Neural progenitor cell (in vitro differentiated cells): ENCODE measurements around the gene KLF16.

ENCODE experiments used
- EZH2phosphoT487 ChIP-seq: fragments of 200-600 bp; sonication (generic); IDR thresholded peaks from 2 replicates; pipeline ENCODE4 v1.6.1; 2017; ENCODE audit warnings: antibody characterized with exemption
- TF ChIP-seq, protein P1 (sequence below): fragments of 200-600 bp; sonication (generic); IDR thresholded peaks from 2 replicates; pipeline ENCODE4 v1.5.1; 2017; ENCODE audit warnings: antibody characterized with exemption, mild to moderate bottlenecking

DNA sequence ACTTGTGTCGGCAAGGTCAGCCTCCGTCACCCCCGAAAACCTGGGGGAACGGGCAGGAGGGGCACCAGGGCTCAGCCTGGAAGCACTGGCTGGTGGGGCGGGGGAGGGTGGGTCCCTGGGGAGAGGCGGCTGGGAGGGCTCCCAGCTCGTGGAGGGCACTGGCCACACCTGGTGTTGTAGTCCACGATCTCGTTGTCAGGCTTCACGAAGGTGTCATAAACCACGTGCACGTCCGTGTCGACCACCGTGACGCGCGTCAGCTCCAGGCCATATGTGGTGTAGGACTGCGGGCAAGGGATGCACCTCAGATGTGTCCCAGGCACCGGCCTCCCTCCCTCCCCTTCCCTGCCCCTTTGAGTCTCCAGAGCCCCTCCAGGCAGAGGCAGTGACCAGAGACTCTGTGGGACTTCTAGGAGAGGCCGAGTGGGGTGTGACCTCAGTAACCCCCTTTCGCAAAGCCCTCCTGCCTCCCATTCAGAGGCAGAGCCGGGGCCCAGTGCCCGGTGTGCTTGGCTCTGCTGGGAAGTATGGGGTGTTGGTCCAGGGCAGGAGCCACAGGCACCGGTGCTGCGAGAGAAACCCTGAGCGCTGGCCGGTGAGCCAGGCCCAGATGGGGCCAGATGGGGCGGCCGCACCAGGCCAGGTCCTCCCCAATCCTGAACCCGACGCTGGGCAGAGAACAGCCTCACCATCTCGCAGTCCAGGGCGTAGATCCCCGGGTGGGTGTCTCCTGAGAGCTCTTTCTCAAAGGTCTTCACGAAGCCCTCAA, 46.7 kb downstream of the KLF16 start:
- TF ChIP-seq EZH2phosphoT487: no peak
- TF ChIP-seq, protein P1, sequence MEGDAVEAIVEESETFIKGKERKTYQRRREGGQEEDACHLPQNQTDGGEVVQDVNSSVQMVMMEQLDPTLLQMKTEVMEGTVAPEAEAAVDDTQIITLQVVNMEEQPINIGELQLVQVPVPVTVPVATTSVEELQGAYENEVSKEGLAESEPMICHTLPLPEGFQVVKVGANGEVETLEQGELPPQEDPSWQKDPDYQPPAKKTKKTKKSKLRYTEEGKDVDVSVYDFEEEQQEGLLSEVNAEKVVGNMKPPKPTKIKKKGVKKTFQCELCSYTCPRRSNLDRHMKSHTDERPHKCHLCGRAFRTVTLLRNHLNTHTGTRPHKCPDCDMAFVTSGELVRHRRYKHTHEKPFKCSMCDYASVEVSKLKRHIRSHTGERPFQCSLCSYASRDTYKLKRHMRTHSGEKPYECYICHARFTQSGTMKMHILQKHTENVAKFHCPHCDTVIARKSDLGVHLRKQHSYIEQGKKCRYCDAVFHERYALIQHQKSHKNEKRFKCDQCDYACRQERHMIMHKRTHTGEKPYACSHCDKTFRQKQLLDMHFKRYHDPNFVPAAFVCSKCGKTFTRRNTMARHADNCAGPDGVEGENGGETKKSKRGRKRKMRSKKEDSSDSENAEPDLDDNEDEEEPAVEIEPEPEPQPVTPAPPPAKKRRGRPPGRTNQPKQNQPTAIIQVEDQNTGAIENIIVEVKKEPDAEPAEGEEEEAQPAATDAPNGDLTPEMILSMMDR: no peak
